GM21515 (cell line): ENCODE data around the gene PTCD1.
"Not testable (repeated sequence)": the region's sequence is repeated elsewhere in the genome, so short reads cannot be mapped to it uniquely, and the experiment has no call there.

Experiments
- ATAC-seq: cut with Tn5 transposase; IDR thresholded peaks from one replicate; pipeline ENCODE4 v1.9.1; 2021; ENCODE audit not compliant: unreplicated experiment

The PTCD1 gene

GRCh38 chr7:99392046-99392445 is 46.6 kb downstream of the PTCD1 start:
- no peak for ATAC-seq

GRCh38 chr7:99390941-99391602 is 47.5 kb downstream of the PTCD1 start:
- no peak for ATAC-seq

- ATAC-seq = no peak
These were observed 48.8 kb downstream of the PTCD1 start for GRCh38 chr7:99389772-99390171.

- no peak for ATAC-seq
These were observed 50.7 kb downstream of the PTCD1 start for GRCh38 chr7:99387912-99388311.

GRCh38 chr7:99387239-99387635 is 51.4 kb downstream of the PTCD1 start:
- not testable (repeated sequence) for ATAC-seq

GRCh38 chr7:99386584-99387238 is 51.9 kb downstream of the PTCD1 start:
- ATAC-seq = no peak

- no peak for ATAC-seq
These were observed 53.0 kb downstream of the PTCD1 start for GRCh38 chr7:99385564-99385963.

GRCh38 chr7:99384523-99384922 is 54.1 kb downstream of the PTCD1 start:
- no peak for ATAC-seq

GRCh38 chr7:99383791-99384370 is 54.7 kb downstream of the PTCD1 start:
- ATAC-seq = no peak

GRCh38 chr7:99383203-99383602 is 55.4 kb downstream of the PTCD1 start:
- no peak for ATAC-seq

GRCh38 chr7:99381664-99382075 is 56.9 kb downstream of the PTCD1 start:
- ATAC-seq = no peak

GRCh38 chr7:99380823-99381663 is 57.6 kb downstream of the PTCD1 start:
- peak; percentile 62 for ATAC-seq

- ATAC-seq = peak; percentile 36
These were observed 58.4 kb downstream of the PTCD1 start for GRCh38 chr7:99380032-99380822.

GRCh38 chr7:99379693-99380031 is 58.9 kb downstream of the PTCD1 start:
- peak; percentile 9 for ATAC-seq

GRCh38 chr7:99379043-99379577 is 59.5 kb downstream of the PTCD1 start:
- ATAC-seq = no peak

GRCh38 chr7:99375070-99375807 is 63.4 kb downstream of the PTCD1 start:
- peak; percentile 45 for ATAC-seq

GRCh38 chr7:99374111-99375064 is 64.2 kb downstream of the PTCD1 start, which contains the start of gene ARPC1B:
TSS of gene ARPC1B (plus strand) at chr7:99374730. CDS start at chr7:99385715, 10,985 bp downstream.
- ATAC-seq = peak; percentile 53
